Neural cell (in vitro differentiated cells): ENCODE results near the gene ARHGEF4. TPM values are rescaled to one million over a fixed set of nuclear protein-coding genes. Genes with fewer than 3 reads are reported as not detected.

Experiments used
- H2AFZ ChIP-seq: fragments of 200-600, 300-800 bp; sonication (generic), shearing (Covaris generic); 2 replicates; pipeline ENCODE4 v1.6.0; 2014; ENCODE audit warnings: low read depth, mild to moderate bottlenecking, antibody characterized with exemption, low read length, moderate library complexity
- H3F3A ChIP-seq: fragments of 200-600 bp; shearing (Covaris generic); 2 replicates; pipeline ENCODE4 v1.6.1; 2016; ENCODE audit warnings: mild to moderate bottlenecking, moderate library complexity, mixed read lengths, antibody characterized with exemption, low read length; ENCODE audit not compliant: insufficient read depth, poor library complexity, severe bottlenecking
- H3K27ac ChIP-seq: fragments of 200-600, 300-800 bp; sonication (generic), shearing (Covaris generic); 2 replicates; pipeline ENCODE4 v1.5.1; 2014; ENCODE audit warnings: mild to moderate bottlenecking, low read length, moderate library complexity
- H3K27me3 ChIP-seq: fragments of 300-800, 200-600 bp; sonication (generic), shearing (Covaris generic); 2 replicates; pipeline ENCODE4 v1.6.0; 2014; ENCODE audit warnings: mild to moderate bottlenecking, low read depth, low read length, moderate library complexity; ENCODE audit not compliant: insufficient read depth
- H3K36me3 ChIP-seq: fragments of 300-800, 200-600 bp; sonication (generic), shearing (Covaris generic); 2 replicates; pipeline ENCODE4 v1.5.1; 2014; ENCODE audit warnings: mild to moderate bottlenecking, antibody characterized with exemption, low read length, moderate library complexity; ENCODE audit not compliant: insufficient read depth
- H3K4me2 ChIP-seq: fragments of 300-800, 200-600 bp; sonication (generic), shearing (Covaris generic); 2 replicates; pipeline ENCODE4 v1.6.0; 2014; ENCODE audit warnings: mild to moderate bottlenecking, low read length
- H3K4me3 ChIP-seq: fragments of 300-800, 200-600 bp; sonication (generic), shearing (Covaris generic); 2 replicates; pipeline ENCODE4 v1.5.1; 2014; ENCODE audit warnings: mild to moderate bottlenecking, low read length, moderate library complexity
- H3K79me2 ChIP-seq: fragments of 200-600 bp; shearing (Covaris generic); replicated peaks from 2 replicates; pipeline ENCODE4 v1.6.0; 2014; ENCODE audit warnings: mild to moderate bottlenecking, low read length, moderate library complexity; ENCODE audit not compliant: insufficient read depth
- H3K9ac ChIP-seq: fragments of 300-800, 200-600 bp; sonication (generic), shearing (Covaris generic); 2 replicates; pipeline ENCODE4 v1.6.1; 2016; ENCODE audit warnings: mild to moderate bottlenecking, low read length, mixed read lengths
- H3K9me2 ChIP-seq: fragments of 200-600 bp; shearing (Covaris generic); 2 replicates; pipeline ENCODE4 v1.6.1; 2016; ENCODE audit warnings: mild to moderate bottlenecking, low read length, mixed read lengths; ENCODE audit not compliant: insufficient read depth
- H3K9me3 ChIP-seq: fragments of 200-600, 300-800 bp; sonication (generic), shearing (Covaris generic); 2 replicates; pipeline ENCODE4 v1.6.1; 2016; ENCODE audit warnings: mild to moderate bottlenecking, mixed run types, low read length, moderate library complexity, mixed read lengths
- H4K20me1 ChIP-seq: fragments of 200-600 bp; shearing (Covaris generic); 2 replicates; pipeline ENCODE4 v1.6.1; 2016; ENCODE audit warnings: mild to moderate bottlenecking, mixed run types; ENCODE audit not compliant: insufficient read depth
- MXI1 ChIP-seq: fragments of 450-650 bp; conservative IDR thresholded peaks from 2 replicates; pipeline ENCODE4 v1.6.1; 2014; ENCODE audit warnings: antibody characterized with exemption, mild to moderate bottlenecking; ENCODE audit not compliant: poor library complexity, severe bottlenecking
- POLR2AphosphoS5 ChIP-seq: IDR thresholded peaks from 2 replicates; pipeline ENCODE4 v1.6.1; 2012
- RAD21 ChIP-seq: fragments of 450-650 bp; conservative IDR thresholded peaks from 2 replicates; pipeline ENCODE4 v1.6.1; 2014; ENCODE audit warnings: antibody characterized with exemption, mild to moderate bottlenecking, moderate library complexity
- SMC3 ChIP-seq: fragments of 450-650 bp; conservative IDR thresholded peaks from 2 replicates; pipeline ENCODE4 v1.6.1; 2014; ENCODE audit warnings: antibody characterized with exemption, mild to moderate bottlenecking, moderate library complexity; ENCODE audit not compliant: poor library complexity
- TAF1 ChIP-seq: IDR thresholded peaks from 2 replicates; pipeline ENCODE4 v1.6.1; 2012; ENCODE audit warnings: low read depth
- polyA plus RNA-seq: library from polyadenylated mRNA; depleted of rRNA; stranded (reverse); fragments of >200 nt; gene quantifications from 2 replicates; pipeline ENCODE4 v1.2.3, GENCODE V29; 2014
- TF ChIP-seq, protein P1 (sequence below): IDR thresholded peaks from 2 replicates; pipeline ENCODE4 v1.6.1; 2012; ENCODE audit warnings: borderline replicate concordance
- TF ChIP-seq, protein P2 (sequence below): fragments of 450-650 bp; IDR thresholded peaks from 2 replicates; pipeline ENCODE4 v1.5.1; 2014; ENCODE audit warnings: antibody characterized with exemption, mild to moderate bottlenecking, moderate library complexity; ENCODE audit not compliant: poor library complexity, severe bottlenecking

ARHGEF4 gene
- polyA plus RNA-seq, 1 donor from 2014 or later = 45.9 TPM

DNA sequence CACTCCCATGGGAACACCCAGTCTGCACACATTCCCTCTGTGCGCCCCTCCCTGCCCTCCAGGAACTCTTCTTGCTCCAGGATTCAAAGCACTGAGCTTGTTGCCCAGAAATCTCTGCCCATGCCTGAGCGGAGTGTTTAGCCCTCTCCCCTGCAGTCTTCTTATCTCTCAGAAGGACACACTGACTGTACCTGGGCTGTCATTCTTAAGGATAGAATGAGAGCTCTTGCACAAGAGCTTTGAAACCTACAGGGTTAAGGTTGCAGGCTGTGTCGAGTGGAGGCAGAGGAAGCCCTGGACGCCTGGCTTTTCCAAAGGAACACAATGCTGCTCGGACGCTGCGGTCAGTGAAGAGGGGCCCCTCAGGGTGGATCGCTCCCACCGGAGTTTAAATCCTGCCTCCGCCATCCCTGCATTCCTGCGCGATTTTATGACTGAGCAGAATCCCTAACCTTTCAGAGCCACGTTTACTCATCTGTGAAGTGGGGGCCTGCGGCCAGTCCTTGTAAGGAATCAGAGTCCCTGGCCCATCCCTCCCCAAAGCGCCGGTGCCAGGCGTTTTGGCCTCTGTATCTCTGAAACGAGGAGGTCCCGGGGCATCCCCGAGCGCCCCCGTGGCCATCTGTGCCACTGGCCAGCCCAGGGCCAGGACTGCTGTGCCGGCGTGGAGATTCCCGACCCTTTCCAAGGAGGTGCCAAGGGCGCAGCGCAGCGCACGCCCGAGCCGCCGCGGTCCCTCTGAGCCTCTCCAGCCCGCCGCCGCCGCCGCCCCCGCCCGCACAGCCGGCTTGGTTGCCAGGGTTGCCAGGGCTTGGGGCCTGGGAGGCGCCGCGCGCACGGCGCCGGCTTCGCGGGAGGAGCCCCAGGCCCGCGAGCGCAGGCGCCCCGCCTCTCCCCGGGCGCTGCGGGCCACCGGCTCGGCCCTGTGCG is 197.7 kb downstream of the ARHGEF4 start:
- H3K9me3 ChIP-seq = no peaks in the 10 kb centered on the region
- H3K79me2 ChIP-seq = no peaks in the 10 kb centered on the region
- no peaks in the 10 kb centered on the region for H3F3A ChIP-seq
- H3K4me3 ChIP-seq = peak overlapping the region; percentile 68
- no peaks in the 10 kb centered on the region for H3K27me3 ChIP-seq
- no peaks in the 10 kb centered on the region for H4K20me1 ChIP-seq
- no peaks in the 10 kb centered on the region for H3K36me3 ChIP-seq
- peak overlapping the region; percentile 65 for H3K9ac ChIP-seq
- TF ChIP-seq RAD21 (peak; percentile 15), TAF1 (peak; percentile 19)
- TF ChIP-seq, protein P1, sequence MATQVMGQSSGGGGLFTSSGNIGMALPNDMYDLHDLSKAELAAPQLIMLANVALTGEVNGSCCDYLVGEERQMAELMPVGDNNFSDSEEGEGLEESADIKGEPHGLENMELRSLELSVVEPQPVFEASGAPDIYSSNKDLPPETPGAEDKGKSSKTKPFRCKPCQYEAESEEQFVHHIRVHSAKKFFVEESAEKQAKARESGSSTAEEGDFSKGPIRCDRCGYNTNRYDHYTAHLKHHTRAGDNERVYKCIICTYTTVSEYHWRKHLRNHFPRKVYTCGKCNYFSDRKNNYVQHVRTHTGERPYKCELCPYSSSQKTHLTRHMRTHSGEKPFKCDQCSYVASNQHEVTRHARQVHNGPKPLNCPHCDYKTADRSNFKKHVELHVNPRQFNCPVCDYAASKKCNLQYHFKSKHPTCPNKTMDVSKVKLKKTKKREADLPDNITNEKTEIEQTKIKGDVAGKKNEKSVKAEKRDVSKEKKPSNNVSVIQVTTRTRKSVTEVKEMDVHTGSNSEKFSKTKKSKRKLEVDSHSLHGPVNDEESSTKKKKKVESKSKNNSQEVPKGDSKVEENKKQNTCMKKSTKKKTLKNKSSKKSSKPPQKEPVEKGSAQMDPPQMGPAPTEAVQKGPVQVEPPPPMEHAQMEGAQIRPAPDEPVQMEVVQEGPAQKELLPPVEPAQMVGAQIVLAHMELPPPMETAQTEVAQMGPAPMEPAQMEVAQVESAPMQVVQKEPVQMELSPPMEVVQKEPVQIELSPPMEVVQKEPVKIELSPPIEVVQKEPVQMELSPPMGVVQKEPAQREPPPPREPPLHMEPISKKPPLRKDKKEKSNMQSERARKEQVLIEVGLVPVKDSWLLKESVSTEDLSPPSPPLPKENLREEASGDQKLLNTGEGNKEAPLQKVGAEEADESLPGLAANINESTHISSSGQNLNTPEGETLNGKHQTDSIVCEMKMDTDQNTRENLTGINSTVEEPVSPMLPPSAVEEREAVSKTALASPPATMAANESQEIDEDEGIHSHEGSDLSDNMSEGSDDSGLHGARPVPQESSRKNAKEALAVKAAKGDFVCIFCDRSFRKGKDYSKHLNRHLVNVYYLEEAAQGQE = no peak
- H3K4me2 ChIP-seq = peak overlapping the region; percentile 63
- H3K9me2 ChIP-seq = no peaks in the 10 kb centered on the region
- H2AFZ ChIP-seq = no peak overlapping the region
- no peak overlapping the region for H3K27ac ChIP-seq

DNA sequence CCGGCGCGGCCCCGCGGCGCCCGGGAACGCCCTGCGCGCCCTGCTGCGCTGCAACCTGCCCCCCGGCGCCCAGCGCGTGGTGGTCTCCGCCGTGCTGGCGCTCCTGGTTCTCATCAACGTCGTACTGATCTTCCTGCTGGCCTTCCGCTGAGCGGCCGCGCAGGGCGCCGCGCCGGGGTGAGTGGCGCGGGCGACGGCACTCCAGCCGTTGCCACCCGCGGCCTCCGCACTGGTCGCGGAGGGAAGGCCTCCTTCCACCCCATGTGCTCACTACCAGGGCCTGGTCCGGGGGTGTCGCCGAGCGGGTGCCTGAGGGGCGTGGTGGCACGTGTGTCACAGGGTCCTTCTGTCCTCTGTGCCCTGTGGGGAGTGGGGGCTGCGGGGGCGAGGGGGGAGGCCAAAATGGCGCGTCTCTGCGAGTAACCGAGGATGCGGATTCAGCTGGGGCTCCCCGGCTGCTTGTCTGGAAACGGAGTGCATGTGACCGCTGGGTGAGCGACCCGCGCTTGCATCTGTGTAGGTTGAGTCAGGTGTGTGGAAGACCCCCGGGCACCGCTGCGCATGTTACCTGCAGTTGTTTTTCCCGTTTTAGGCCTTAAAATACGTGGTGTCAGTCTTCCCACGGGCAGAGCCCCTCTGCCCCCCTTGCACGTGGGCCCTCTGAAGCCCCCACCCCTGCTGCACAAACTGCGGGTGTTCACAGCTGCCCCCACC is 198.6 kb downstream of the ARHGEF4 start:
- H3K4me2 ChIP-seq = no peak overlapping the region
- peak overlapping the region; percentile 60 for H3K9ac ChIP-seq
- peak overlapping the region; percentile 8 for H3K27ac ChIP-seq
- H4K20me1 ChIP-seq = no peaks in the 10 kb centered on the region
- no peaks in the 10 kb centered on the region for H3K9me2 ChIP-seq
- no peaks in the 10 kb centered on the region for H3K9me3 ChIP-seq
- no peaks in the 10 kb centered on the region for H3F3A ChIP-seq
- no peak overlapping the region for H2AFZ ChIP-seq
- peak overlapping the region; percentile 66 for H3K4me3 ChIP-seq
- TF ChIP-seq POLR2AphosphoS5 (no peak), MXI1 (peak; percentile 53), SMC3 (no peak)
- TF ChIP-seq, protein P2, sequence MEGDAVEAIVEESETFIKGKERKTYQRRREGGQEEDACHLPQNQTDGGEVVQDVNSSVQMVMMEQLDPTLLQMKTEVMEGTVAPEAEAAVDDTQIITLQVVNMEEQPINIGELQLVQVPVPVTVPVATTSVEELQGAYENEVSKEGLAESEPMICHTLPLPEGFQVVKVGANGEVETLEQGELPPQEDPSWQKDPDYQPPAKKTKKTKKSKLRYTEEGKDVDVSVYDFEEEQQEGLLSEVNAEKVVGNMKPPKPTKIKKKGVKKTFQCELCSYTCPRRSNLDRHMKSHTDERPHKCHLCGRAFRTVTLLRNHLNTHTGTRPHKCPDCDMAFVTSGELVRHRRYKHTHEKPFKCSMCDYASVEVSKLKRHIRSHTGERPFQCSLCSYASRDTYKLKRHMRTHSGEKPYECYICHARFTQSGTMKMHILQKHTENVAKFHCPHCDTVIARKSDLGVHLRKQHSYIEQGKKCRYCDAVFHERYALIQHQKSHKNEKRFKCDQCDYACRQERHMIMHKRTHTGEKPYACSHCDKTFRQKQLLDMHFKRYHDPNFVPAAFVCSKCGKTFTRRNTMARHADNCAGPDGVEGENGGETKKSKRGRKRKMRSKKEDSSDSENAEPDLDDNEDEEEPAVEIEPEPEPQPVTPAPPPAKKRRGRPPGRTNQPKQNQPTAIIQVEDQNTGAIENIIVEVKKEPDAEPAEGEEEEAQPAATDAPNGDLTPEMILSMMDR = no peak
- TF ChIP-seq, protein P1 = no peak
- no peaks in the 10 kb centered on the region for H3K79me2 ChIP-seq
- H3K36me3 ChIP-seq = no peaks in the 10 kb centered on the region
- H3K27me3 ChIP-seq = no peaks in the 10 kb centered on the region
